ENCODE data around the gene H2BK1.

H2BK1 gene

GRCh38 chr7:151198945-151199848 is 11.1 kb downstream of the H2BK1 start:
- DNase-seq = no peak

GRCh38 chr7:151197932-151198331 is 12.4 kb downstream of the H2BK1 start:
- no peak for DNase-seq

- DNase-seq = no peak
These were observed 14.5 kb downstream of the H2BK1 start for GRCh38 chr7:151195616-151196450.

GRCh38 chr7:151194188-151194587 is 16.1 kb downstream of the H2BK1 start:
- DNase-seq = no peak

- no peak for DNase-seq
These were observed 16.9 kb downstream of the H2BK1 start for GRCh38 chr7:151193203-151193978.

- no peak for DNase-seq
These were observed 18.2 kb downstream of the H2BK1 start for GRCh38 chr7:151192002-151192539.

- DNase-seq = no peak
These were observed 18.7 kb downstream of the H2BK1 start for GRCh38 chr7:151191544-151191943.

GRCh38 chr7:151189038-151189437 is 21.2 kb downstream of the H2BK1 start:
- no peak for DNase-seq

- DNase-seq = no peak
These were observed 22.1 kb downstream of the H2BK1 start for GRCh38 chr7:151188252-151188542.

GRCh38 chr7:151187409-151188251 is 22.7 kb downstream of the H2BK1 start:
- no peak for DNase-seq

GRCh38 chr7:151186640-151187408 is 23.5 kb downstream of the H2BK1 start, which contains the start of gene ASB10:
Gene ASB10, minus strand, starts transcription at chr7:151187250. Its CDS starts 120 bp downstream, at chr7:151187130.
- DNase-seq = no peak

GRCh38 chr7:151185762-151186639 is 24.3 kb downstream of the H2BK1 start:
- DNase-seq = no peak

- no peak for DNase-seq
These were observed 29.3 kb downstream of the H2BK1 start for GRCh38 chr7:151181011-151181431.

- DNase-seq = no peak
These were observed 30.3 kb downstream of the H2BK1 start for GRCh38 chr7:151179946-151180345.

GRCh38 chr7:151179287-151179860 is 30.9 kb downstream of the H2BK1 start:
- no peak for DNase-seq

GRCh38 chr7:151178831-151179230 is 31.5 kb downstream of the H2BK1 start:
- no peak for DNase-seq

- DNase-seq = no peak
These were observed 32.1 kb downstream of the H2BK1 start for GRCh38 chr7:151178236-151178635.

- DNase-seq = no peak
These were observed 33.0 kb downstream of the H2BK1 start for GRCh38 chr7:151177310-151177709.

- DNase-seq = no peak
These were observed 33.9 kb downstream of the H2BK1 start for GRCh38 chr7:151176401-151176800.

Data from CD4-positive, alpha-beta T cell treated with Interleukin-4 for 1 hour (primary cell).